ENCODE measurements around the gene APOC3. TPM values are rescaled to one million over a fixed set of nuclear protein-coding genes. Genes with fewer than 3 reads are reported as not detected.

The APOC3 gene
- total and polyA plus RNA-seq, 2 donors from 2014 or later: 35.6 TPM; not detected in 1

GRCh38 chr11:116831790-116832349 is 2.2 kb downstream of the APOC3 start:
- Histone ChIP-seq H3K9ac (ENCODE audit: low read length in 3 of 3) (no peak overlapping the region), H3K27me3 (ENCODE audit: control insufficient read depth, insufficient read depth, low read length) (no peaks in the 10 kb centered on the region), H3K9me3 (ENCODE audit: control insufficient read depth in 2 of 3, insufficient read depth in 1 of 3, low read length in 3 of 3) (no peaks in the 10 kb centered on the region), H3K36me3 (ENCODE audit: control insufficient read depth in 2 of 3, insufficient read depth in 3 of 3, low read length in 3 of 3) (no peaks in the 10 kb centered on the region), H3K4me1 (ENCODE audit: control insufficient read depth in 2 of 3, insufficient read depth in 2 of 3, low read depth in 1 of 3, low read length in 3 of 3) (peaks cover 0 to 6% (median 4%) of the 10 kb centered on the region in 3 donors), H3K4me3 (ENCODE audit: low read length in 3 of 3) (no peak overlapping the region), H3K27ac (ENCODE audit: low read depth in 2 of 2, low read length in 2 of 2) (no peak overlapping the region)
- FAIRE-seq (no peak), DNase-seq (no peak)
- intact Hi-C loops (cut with DNase I): no loop called here
- no peak for TF ChIP-seq CTCF (IDR thresholded peaks at IDR 0.05; ENCODE audit: borderline replicate concordance, extremely low read depth, insufficient read depth)

GRCh38 chr11:116832350-116833290 is 2.9 kb downstream of the APOC3 start:
- H3K9me3 ChIP-seq (ENCODE audit: control insufficient read depth in 2 of 3, insufficient read depth in 1 of 3, low read length in 3 of 3): no peaks in the 10 kb centered on the region
- H3K27me3 ChIP-seq (ENCODE audit: control insufficient read depth, insufficient read depth, low read length): no peaks in the 10 kb centered on the region
- no peak for TF ChIP-seq CTCF (IDR thresholded peaks at IDR 0.05; ENCODE audit: borderline replicate concordance, extremely low read depth, insufficient read depth)
- no peak overlapping the region for H3K27ac ChIP-seq (ENCODE audit: low read depth in 2 of 2, low read length in 2 of 2)
- H3K4me1 ChIP-seq (ENCODE audit: control insufficient read depth in 2 of 3, insufficient read depth in 2 of 3, low read depth in 1 of 3, low read length in 3 of 3): peaks cover 0 to 8% (median 6%) of the 10 kb centered on the region in 3 donors
- intact Hi-C loops (cut with DNase I): no loop called here
- DNase-seq: no peak
- FAIRE-seq: no peak
- H3K36me3 ChIP-seq (ENCODE audit: control insufficient read depth in 2 of 3, insufficient read depth in 3 of 3, low read length in 3 of 3): no peaks in the 10 kb centered on the region
- H3K4me3 ChIP-seq (ENCODE audit: low read length in 3 of 3): no peak overlapping the region
- H3K9ac ChIP-seq (ENCODE audit: low read length in 3 of 3): no peak overlapping the region

- FAIRE-seq: no peak
- no peak for TF ChIP-seq CTCF (IDR thresholded peaks at IDR 0.05; ENCODE audit: borderline replicate concordance, extremely low read depth, insufficient read depth)
These were observed 3.7 kb downstream of the APOC3 start for GRCh38 chr11:116833491-116833815.

More at GRCh38 chr11:116833491-116833815, 3.7 kb downstream of the APOC3 start:
- H3K36me3 ChIP-seq (ENCODE audit: control insufficient read depth in 2 of 3, insufficient read depth in 3 of 3, low read length in 3 of 3): no peaks in the 10 kb centered on the region
- H3K4me1 ChIP-seq (ENCODE audit: control insufficient read depth in 2 of 3, insufficient read depth in 2 of 3, low read depth in 1 of 3, low read length in 3 of 3): peaks cover 0 to 8% (median 6%) of the 10 kb centered on the region in 3 donors
- intact Hi-C loops (cut with DNase I): no loop called here
- DNase-seq: no peak
- H3K9ac ChIP-seq (ENCODE audit: low read length in 3 of 3): no peak overlapping the region
- no peak overlapping the region for H3K4me3 ChIP-seq (ENCODE audit: low read length in 3 of 3)
- H3K27me3 ChIP-seq (ENCODE audit: control insufficient read depth, insufficient read depth, low read length): no peaks in the 10 kb centered on the region
- H3K27ac ChIP-seq (ENCODE audit: low read depth in 2 of 2, low read length in 2 of 2): no peak overlapping the region
- H3K9me3 ChIP-seq (ENCODE audit: control insufficient read depth in 2 of 3, insufficient read depth in 1 of 3, low read length in 3 of 3): no peaks in the 10 kb centered on the region

Measured in kidney (tissue), 14 donors.